Thoracic aorta (tissue), 2 donors: ENCODE measurements around the gene CYP19A1. TPM values are rescaled to one million over a fixed set of nuclear protein-coding genes. Genes with fewer than 3 reads are reported as not detected.

Experiments used
- ATAC-seq: fragments of 150-250 bp; one replicate; pipeline ENCODE4 v1.8.0; 2017; ENCODE audit warnings: low read depth; ENCODE audit not compliant: insufficient number of reproducible peaks, low FRiP score
- DNase-seq: peaks from one replicate; pipeline ENCODE4 v3.0.0-alpha.2; 2020; ENCODE audit warnings: low spot score
- H3K27ac ChIP-seq, 2 donors: fragments of 200-600 bp; sonication (generic); 1 replicate in 1 of 2; 2 replicates in 1 of 2; pipeline ENCODE4 v1.5.1; 2016; ENCODE audit warnings: mild to moderate bottlenecking in 2 of 2, moderate library complexity in 2 of 2
- H3K27me3 ChIP-seq: fragments of 200-600 bp; sonication (generic); replicated peaks from 2 replicates; pipeline ENCODE4 v1.6.0; 2016; ENCODE audit warnings: mild to moderate bottlenecking; ENCODE audit not compliant: insufficient read depth
- H3K36me3 ChIP-seq: fragments of 200-600 bp; sonication (generic); one replicate; pipeline ENCODE4 v1.5.1; 2016
- H3K4me1 ChIP-seq, 2 donors: fragments of 200-600 bp; sonication (generic); 1 replicate in 1 of 2; 2 replicates in 1 of 2; pipeline versions ENCODE4 v1.5.1 to v1.6.0; 2016; ENCODE audit warnings: low read depth in 2 of 2, mild to moderate bottlenecking in 1 of 2; ENCODE audit not compliant: control insufficient read depth in 1 of 2
- H3K4me3 ChIP-seq: fragments of 200-600 bp; sonication (generic); 2 replicates; pipeline ENCODE4 v1.5.1; 2016; ENCODE audit warnings: mild to moderate bottlenecking
- H3K9me3 ChIP-seq: fragments of 200-600 bp; sonication (generic); 2 replicates; pipeline ENCODE4 v1.5.1; 2016
- total RNA-seq, 2 donors: library from RNA; depleted of rRNA; stranded (reverse); fragments of >200 nt; gene quantifications; one replicate each; pipeline versions ENCODE4 v1.1.0 to v1.2.3, GENCODE V29; 2016
- TF ChIP-seq, protein P1 (sequence below): fragments of 200-600 bp; sonication (generic); IDR thresholded peaks from one replicate; pipeline ENCODE4 v1.5.1; 2019; ENCODE audit warnings: antibody characterized with exemption

Gene CYP19A1
- total RNA-seq, 2 donors from 2014 or later: 0.54 to 3.1 TPM

DNA sequence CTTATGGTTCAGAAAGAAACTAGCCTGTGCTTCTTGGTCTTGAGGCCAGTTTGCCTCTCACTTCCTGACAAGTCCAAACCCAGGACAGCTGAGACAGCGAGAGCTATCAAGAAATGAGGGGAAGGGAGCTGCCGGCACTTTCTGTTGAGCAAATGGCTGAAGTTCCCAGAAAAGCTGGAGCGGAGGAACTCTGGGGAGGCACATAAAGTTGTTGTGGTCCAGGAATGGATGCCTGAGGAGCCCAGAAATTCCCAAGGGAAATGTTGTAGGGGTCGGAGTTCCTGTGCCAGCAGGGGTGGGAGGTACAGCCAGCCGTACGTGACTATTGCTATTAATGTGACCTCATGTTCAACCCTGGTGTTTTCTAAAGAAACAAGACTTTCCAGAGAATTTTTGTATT, 144.9 kb downstream of the CYP19A1 start:
- ATAC-seq (no peak), DNase-seq (no peak)
- H3K36me3 ChIP-seq: no peaks in the 10 kb centered on the region
- peaks cover 41 to 77% of the 10 kb centered on the region in 2 donors for H3K4me1 ChIP-seq
- no peaks in the 10 kb centered on the region for H3K27me3 ChIP-seq
- H3K27ac ChIP-seq: peak overlapping the region; percentile 81 to 85
- H3K4me3 ChIP-seq: peak overlapping the region; percentile 50
- no peaks in the 10 kb centered on the region for H3K9me3 ChIP-seq
- TF ChIP-seq, protein P1, sequence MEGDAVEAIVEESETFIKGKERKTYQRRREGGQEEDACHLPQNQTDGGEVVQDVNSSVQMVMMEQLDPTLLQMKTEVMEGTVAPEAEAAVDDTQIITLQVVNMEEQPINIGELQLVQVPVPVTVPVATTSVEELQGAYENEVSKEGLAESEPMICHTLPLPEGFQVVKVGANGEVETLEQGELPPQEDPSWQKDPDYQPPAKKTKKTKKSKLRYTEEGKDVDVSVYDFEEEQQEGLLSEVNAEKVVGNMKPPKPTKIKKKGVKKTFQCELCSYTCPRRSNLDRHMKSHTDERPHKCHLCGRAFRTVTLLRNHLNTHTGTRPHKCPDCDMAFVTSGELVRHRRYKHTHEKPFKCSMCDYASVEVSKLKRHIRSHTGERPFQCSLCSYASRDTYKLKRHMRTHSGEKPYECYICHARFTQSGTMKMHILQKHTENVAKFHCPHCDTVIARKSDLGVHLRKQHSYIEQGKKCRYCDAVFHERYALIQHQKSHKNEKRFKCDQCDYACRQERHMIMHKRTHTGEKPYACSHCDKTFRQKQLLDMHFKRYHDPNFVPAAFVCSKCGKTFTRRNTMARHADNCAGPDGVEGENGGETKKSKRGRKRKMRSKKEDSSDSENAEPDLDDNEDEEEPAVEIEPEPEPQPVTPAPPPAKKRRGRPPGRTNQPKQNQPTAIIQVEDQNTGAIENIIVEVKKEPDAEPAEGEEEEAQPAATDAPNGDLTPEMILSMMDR: no peak

DNA sequence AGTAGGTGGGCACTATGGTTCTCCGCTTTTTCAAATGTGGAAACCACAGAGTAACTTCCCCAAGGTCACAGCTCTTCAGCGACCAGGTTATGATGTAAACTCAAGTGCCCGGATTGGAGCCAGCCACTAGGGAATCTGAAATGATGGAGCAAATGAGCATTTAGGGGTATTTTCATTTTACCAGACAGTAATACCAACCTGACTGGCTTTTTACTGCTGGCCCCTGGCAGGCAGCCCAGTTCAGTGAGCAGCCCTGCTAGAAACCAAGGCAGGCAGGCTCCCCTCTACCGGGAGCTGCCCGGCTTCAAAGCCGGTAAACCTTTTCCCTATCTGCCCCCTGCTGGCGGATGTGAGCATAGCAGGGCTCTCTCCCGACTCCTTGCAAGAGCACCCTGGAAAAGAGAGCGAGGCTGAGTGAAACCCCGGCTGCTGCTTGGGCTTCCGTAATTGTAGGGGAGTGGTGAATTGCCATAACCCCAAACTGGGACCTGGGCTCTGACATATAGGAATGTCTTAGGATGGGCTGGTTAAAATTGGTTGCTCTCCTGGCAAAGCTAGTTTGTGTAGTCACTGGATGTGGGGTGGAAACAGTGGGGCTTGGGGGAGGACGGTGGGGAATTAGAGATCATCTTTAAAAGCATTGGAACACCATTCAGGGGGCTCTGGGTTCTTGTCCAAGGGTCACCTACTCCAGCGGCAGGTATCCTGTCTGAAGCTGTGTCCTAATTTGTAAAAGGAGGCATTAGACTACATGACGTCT, 145.7 kb downstream of the CYP19A1 start:
- Histone ChIP-seq H3K4me3 (peak overlapping the region; percentile 8), H3K4me1 (peaks cover 41 to 83% of the 10 kb centered on the region in 2 donors), H3K27me3 (no peaks in the 10 kb centered on the region), H3K27ac (peak overlapping the region; percentile 81 to 85), H3K36me3 (no peaks in the 10 kb centered on the region), H3K9me3 (no peaks in the 10 kb centered on the region)
- TF ChIP-seq, protein P1: peak; percentile 97
- DNase-seq: peak; percentile 73
- ATAC-seq: no peak

DNA sequence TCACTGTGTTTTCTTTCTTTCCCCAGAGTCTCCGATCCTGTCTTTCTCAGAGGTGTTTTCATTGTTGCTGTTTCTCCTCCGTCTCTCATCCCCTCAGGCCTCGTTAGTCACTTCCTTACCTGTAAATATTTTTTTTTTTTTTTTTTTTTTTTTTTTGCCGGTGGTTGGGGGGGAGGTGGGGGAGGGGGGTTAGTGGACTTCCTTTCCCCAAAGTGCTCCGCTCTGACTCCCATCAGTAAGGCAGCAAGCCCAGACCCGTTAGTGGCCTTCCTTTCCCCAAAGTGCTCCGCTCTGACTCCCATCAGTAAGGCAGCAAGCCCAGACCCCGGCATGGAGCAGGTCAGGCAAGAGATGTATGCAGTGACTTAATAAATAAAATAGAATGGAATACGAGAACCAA, 146.6 kb downstream of the CYP19A1 start:
- peaks cover 41 to 83% of the 10 kb centered on the region in 2 donors for H3K4me1 ChIP-seq
- no peak overlapping the region for H3K4me3 ChIP-seq
- DNase-seq: no peak
- ATAC-seq: no peak
- TF ChIP-seq, protein P1: no peak
- peak overlapping the region; percentile 81 to 85 for H3K27ac ChIP-seq
- H3K9me3 ChIP-seq: no peaks in the 10 kb centered on the region
- H3K36me3 ChIP-seq: no peaks in the 10 kb centered on the region
- no peaks in the 10 kb centered on the region for H3K27me3 ChIP-seq

DNA sequence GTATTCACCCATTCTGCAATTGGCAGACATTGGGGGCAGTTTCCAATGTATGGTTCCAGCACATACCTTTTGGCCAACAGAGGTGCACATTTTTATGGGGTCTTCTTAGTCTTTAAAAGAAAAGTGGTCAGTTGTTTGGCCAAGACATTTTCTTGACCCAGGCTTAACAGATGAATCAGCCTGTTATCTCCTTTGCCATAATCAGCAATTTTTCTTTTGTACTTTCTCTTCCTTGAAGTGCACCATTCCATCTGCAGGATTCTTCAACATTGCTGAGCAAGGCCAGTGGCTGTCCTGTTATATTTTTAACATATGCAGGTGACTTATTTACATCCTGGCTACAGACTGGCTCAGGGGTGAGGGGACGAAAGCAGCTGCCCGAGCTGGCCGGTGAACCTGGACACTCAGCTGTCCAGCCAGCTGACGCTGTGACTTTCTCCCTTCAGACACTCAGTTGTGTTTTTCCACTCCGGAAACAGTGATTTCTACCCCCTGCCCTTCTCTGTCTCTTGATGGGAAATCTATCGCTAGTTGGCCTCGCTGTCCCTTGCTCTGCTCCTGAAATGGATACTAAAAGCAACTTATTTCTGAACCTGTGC, 147.2 kb downstream of the CYP19A1 start:
- ATAC-seq (no peak), DNase-seq (no peak)
- TF ChIP-seq, protein P1: no peak
- peak overlapping the region; percentile 24 for H3K4me3 ChIP-seq
- H3K27ac ChIP-seq: peak overlapping the region; percentile 81 to 85
- no peaks in the 10 kb centered on the region for H3K27me3 ChIP-seq
- H3K4me1 ChIP-seq: peaks cover 41 to 83% of the 10 kb centered on the region in 2 donors
- H3K9me3 ChIP-seq: no peaks in the 10 kb centered on the region
- no peaks in the 10 kb centered on the region for H3K36me3 ChIP-seq

DNA sequence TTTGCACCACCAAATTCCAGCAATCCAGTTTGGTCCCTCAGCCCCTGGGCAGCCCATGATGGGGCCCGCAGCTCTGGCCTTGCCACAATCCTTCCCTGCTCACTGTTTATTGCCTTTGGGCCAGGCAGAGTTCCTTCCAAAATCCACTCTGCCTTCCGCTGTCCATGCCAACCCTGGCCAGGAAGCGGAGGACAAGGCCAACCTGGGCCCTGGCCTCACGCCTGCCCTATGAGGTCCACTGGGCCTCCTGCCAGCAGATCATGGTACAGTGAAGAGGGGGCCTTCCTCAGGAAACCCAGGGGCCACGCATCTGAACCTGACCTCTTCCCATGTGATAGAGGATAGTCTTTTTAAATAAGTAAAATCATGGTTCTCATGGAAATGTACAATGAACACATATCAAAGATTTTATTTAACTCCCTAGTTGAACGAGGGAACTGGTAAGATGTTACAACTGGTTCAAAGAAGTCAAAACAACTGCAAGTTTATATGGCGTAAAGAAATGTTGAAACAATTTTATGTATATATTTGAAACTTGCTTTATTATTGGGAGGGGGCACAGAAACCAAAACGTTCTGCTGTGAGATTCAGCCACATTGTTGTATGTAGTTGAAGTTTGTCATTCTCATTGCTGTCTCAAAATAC, 147.8 kb downstream of the CYP19A1 start:
- Histone ChIP-seq H3K9me3 (no peaks in the 10 kb centered on the region), H3K4me3 (no peak overlapping the region), H3K36me3 (no peaks in the 10 kb centered on the region), H3K4me1 (peaks cover 41 to 77% of the 10 kb centered on the region in 2 donors), H3K27ac (peak overlapping the region; percentile 81 to 85), H3K27me3 (no peaks in the 10 kb centered on the region)
- no peak for DNase-seq
- TF ChIP-seq, protein P1: no peak
- no peak for ATAC-seq
